Upper lobe of left lung (tissue), 4 donors: Measurements from ENCODE around the gene FOXO3.

Experiments
- CTCF ChIP-seq, 6 experiments: fragments of 450-650 bp in 4 of 6; fragments of 200-600 bp in 2 of 6; sonication (generic) in 2 of 6; IDR thresholded peaks; one replicate each; pipeline ENCODE4 v1.5.1; 2016 to 2019; ENCODE audit warnings: antibody characterized with exemption in 6 of 6
- POLR2A ChIP-seq, 4 donors: fragments of 450-650 bp; IDR thresholded peaks; one replicate each; pipeline ENCODE4 v1.5.1; 2016 to 2017; ENCODE audit warnings: antibody characterized with exemption in 4 of 4, mild to moderate bottlenecking in 2 of 4

DNA sequence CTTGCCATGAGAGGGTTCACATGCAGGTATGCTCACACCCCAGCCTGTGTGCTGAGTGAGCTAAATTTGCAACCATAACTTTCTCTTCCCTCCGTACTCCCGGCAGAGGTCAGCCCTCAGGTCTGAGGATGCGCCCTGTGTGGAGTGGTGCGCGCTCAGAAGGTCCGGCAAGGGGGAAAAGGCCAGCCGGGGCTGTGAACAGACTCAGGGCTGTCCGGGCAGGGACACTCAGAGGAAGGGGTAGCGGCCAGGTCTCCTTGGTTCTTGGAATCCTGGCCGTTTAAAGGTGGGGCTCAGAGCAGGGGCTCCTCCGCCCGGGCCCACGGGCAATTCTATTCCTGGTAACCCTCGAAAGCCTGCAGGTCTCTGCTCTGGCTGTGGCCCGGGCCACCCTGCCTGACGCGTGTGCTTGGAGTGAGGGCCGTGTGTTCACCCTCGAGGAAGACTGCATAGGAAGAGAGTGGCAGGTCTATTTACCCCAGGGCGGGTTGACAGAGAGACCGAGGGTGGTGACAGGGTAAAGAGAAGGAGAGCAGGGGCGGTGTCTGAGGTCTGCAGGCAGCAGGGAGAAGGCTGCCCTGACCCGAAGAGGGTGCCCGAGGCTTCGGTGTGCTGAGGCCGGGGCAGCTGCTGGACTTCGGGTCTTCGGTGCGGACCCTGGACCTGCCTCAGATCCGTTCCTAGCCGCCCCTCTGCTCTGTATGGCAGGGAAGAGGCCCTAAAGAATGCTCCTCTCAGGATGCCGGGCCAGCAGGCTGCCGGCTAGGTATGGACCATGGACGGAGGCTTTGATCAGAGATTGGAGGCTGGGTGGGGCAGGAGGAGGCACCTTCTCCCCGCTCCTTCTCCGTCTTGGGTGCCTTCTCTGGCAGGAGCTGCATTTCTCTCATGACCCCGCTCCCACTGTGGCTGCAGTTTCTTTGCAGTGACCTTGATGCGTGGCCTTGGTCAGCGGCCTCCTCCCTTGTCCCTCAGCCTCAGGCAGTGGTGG, 156.4 kb downstream of the FOXO3 start:
- no peak for TF ChIP-seq CTCF (IDR thresholded peaks at IDR 0.05)
- TF ChIP-seq POLR2A (IDR thresholded peaks at IDR 0.05), result no peak
